GM12864 (cell line): ENCODE data around the gene ZNF624.
"Not testable (repeated sequence)": the region's sequence is repeated elsewhere in the genome, so short reads cannot be mapped to it uniquely, and the experiment has no call there.

Experiments used
- DNase-seq: peaks from one replicate; pipeline ENCODE4 v3.0.0-alpha.2; 2011; ENCODE audit warnings: low read depth
- H3K4me3 ChIP-seq: 2 replicates; pipeline ENCODE4 v1.5.1; 2011; ENCODE audit warnings: mild to moderate bottlenecking, low read depth, low read length, control low read depth
- TF ChIP-seq, protein P1 (sequence below): IDR thresholded peaks from 2 replicates; pipeline ENCODE4 v1.5.1; 2011; ENCODE audit warnings: low read depth, mild to moderate bottlenecking, moderate library complexity, low read length, control low read depth, inconsistent platforms; ENCODE audit errors: missing control alignments

ZNF624 gene

DNA sequence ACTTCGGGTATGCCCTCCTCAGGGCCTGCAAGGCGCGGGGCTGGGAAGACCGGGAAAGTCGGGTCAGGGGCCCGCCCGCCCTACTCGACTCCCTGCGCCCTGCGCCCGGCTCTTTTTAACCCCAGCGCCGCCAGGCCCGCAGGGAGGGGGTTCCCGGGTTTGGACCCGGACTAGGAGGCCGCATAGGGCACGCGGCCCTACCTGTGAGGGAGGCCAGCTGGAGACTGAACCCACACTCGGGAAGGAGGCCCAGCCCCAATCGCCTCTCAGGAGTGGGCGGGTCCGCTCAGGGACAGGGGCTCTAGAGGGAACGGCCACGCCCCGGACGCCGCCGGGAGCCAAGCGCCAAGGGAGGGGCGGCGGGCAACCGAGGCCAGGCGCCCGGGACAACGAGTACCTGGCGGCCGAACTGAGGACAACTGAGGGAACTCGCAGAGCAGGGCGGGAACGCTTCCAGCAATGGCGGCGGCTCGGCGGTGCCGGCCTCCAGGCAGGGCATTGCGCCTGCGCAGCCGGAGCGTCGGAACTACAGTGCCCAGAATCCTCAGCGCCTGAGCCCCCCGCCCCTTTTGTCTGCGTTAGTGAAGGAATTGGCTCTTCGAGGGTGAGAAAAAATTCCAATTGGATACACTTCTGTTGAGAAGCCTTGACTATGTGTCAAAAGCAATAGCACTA is at the start of gene ZNF624:
TSS of gene ZNF624 (minus strand) at position 484 of the 675 bp plus-strand sequence.
- H3K4me3 ChIP-seq, result peak within 1 kb of the TSS; percentile 95
- TF ChIP-seq, protein P1, sequence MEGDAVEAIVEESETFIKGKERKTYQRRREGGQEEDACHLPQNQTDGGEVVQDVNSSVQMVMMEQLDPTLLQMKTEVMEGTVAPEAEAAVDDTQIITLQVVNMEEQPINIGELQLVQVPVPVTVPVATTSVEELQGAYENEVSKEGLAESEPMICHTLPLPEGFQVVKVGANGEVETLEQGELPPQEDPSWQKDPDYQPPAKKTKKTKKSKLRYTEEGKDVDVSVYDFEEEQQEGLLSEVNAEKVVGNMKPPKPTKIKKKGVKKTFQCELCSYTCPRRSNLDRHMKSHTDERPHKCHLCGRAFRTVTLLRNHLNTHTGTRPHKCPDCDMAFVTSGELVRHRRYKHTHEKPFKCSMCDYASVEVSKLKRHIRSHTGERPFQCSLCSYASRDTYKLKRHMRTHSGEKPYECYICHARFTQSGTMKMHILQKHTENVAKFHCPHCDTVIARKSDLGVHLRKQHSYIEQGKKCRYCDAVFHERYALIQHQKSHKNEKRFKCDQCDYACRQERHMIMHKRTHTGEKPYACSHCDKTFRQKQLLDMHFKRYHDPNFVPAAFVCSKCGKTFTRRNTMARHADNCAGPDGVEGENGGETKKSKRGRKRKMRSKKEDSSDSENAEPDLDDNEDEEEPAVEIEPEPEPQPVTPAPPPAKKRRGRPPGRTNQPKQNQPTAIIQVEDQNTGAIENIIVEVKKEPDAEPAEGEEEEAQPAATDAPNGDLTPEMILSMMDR, result no peak
- peak; percentile 69 for DNase-seq

DNA sequence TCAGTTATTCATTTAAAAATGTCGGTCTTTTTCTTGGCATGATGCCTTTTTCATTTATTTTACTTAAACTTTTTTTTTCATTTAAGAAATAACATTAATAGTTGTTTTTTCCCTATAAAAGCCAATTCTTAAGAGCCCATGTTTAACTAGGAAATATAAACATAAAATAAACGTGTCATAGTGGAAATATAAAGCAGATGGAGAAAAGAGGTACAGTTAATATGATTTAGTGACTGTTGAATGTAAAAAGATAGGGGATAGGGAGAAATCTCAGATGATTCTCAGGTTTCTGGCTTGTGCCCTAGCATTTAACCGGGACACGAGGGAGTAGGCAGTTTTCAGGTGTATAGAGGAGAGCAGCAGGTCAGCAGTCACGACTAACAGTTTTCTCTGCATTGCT is 44.0 kb upstream of the ZNF624 start:
- not testable (repeated sequence) for H3K4me3 ChIP-seq, DNase-seq

DNA sequence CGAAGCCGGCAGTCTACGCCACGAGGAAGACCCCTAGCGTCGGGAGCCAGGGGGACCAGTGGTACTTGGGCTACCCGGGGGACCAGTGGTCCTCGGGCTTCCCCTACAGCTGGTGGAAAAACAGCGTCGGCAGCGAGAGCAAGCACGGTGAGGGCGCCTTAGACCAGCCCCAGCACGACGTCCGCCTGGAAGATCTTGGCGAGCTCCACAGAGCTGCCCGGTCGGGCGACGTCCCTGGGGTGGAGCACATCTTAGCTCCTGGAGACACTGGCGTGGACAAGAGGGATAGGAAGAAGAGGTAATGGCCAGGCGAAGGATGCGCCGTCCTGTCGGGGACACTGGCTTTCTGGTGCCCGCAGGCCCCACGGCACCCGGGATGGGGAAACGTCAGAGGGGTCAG is 36.8 kb upstream of the ZNF624 start:
- not testable (repeated sequence) for DNase-seq

DNA sequence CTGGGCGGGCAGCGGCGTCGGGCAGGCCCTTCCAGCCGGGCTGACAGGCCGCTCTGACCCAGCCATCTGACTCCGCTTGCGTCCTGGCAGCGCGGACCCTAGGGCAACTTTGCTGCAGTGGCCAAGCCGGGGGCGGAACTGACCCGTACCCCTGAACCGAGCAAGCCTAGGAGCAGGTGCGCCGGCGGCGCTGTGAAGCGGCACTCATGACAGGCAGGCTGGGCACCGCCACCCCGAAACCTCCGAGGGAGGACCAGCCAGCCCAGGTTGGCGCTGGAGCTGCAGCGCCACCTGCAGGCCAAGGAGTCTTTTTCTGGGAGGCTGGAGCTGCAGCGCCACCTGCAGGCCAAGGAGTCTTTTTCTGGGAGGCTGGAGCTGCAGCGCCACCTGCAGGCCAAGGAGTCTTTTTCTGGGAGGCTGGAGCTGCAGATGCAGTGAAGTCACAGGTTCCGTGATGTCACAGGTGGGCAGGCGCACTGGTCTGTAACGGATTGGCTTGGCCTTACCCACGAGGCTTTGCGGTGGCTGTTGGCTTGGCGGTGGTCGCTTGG is 36.2 kb upstream of the ZNF624 start, which contains the start of gene CCDC144A:
TSS of gene CCDC144A (plus strand) at position 511 of the 551 bp plus-strand sequence. CDS start 160 bp downstream, outside the sequence.
- H3K4me3 ChIP-seq, DNase-seq: not testable (repeated sequence)
- TF ChIP-seq, protein P1, result peak; percentile 75

More for the DNA sequence above, 36.8 kb upstream of the ZNF624 start:
- not testable (repeated sequence) for H3K4me3 ChIP-seq

DNA sequence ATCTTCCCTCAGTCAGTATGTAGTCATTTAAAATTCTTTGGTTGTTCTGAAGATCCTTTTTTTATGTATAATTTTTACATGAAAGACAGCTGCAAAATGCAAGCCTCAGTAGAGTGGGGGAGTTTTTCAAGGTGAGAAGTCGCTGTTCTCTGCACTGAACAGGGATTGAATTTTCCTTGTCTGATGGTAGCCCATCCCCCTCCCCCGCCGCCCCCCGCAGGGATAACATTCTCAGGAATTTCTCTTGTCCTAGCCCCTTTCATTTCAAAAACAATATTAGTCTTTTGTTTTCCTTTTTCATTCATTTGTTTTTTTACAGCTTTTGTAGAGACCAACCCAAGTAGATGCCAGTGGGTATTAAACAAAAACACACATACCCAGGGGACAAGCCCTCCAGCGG is 33.5 kb upstream of the ZNF624 start:
- not testable (repeated sequence) for DNase-seq, H3K4me3 ChIP-seq

DNA sequence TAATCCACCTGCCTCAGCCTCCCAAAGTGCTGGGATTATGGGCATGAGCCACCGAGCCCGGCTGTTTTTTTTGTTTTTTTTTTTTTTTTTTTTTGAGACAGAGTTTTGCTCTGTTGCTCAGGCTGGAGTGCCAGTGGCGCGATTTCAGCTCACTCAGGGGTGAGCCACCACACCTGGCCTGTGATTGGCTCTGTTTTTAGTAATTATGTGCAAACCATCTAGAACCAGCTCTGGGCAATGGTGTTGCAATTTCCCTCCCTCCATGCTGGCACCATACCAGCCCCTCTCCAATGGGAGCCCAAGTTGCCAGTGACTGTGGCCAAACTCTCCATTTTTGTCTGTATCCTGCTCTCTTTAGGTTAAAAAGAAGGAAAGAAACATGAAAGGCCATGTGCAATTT is 32.4 kb upstream of the ZNF624 start:
- not testable (repeated sequence) for DNase-seq

DNA sequence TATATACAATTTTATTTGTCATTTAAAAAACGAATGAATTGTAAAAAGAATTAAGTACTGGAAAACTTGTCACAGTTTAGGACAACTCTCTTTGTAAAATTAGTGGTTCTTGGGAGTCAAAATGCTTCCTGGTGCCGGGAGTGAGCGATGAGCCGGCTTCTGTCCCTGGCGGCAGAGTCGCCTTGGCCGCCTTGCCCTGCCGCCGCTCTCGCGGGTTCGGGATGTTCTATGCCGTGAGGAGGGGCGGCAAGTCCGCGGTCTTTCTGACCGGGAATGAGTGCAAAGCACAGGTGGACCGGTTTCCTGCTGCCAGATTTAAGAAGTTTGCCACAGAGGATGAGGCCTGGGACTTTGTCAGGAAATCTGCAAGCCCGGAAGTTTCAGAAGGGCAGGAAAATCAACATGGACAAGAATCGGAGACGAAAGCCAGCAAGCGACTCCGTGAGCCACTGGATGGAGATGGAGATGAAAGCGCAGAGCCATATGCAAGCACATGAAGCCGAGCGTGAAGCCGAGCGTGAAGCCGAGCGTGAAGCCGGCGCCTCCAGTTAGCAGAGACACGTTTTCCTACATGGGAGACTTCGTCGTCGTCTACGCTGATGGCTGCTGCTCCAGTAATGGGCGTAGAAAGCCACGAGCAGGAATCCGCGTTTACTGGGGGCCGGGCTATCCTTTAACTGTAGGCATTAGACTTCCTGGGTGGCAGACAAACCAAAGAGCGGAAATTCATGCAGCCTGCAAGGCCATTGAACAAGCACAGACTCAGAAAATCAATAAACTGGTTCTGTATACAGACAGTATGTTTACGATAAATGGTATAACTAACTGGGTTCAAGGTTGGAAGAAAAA is 29.9 kb upstream of the ZNF624 start:
- not testable (repeated sequence) for H3K4me3 ChIP-seq, DNase-seq

More for the DNA sequence above, 32.4 kb upstream of the ZNF624 start:
- H3K4me3 ChIP-seq, result not testable (repeated sequence)

DNA sequence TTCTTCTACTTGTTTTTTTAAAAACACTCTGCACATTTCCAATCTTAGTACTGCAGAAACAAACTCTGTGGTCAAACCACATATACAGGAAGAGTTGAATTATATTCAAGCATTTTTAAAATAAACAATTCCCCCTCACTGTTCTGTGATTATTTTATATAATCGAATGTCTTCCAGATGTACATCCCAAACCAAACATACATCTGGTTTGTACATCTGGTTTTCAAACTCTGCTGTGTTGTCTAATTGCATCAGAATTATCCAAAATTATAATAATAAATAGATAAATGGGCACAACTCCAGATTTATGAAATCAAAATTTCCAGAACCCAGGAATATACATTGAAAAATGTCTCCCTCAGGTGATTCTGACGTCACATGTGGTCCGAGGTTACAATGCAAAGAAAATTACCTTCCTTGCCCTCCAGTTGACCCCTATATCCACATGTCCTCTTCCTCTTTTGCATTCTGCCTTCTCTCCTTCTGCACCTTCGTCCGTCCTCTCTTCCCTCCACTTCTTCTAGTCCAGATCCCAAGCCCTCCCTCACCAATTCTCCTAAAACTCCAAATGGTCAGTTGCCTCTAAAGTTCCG is 23.1 kb upstream of the ZNF624 start:
- TF ChIP-seq, protein P1, result no peak
- no peak for DNase-seq
- H3K4me3 ChIP-seq, result no peak overlapping the region

DNA sequence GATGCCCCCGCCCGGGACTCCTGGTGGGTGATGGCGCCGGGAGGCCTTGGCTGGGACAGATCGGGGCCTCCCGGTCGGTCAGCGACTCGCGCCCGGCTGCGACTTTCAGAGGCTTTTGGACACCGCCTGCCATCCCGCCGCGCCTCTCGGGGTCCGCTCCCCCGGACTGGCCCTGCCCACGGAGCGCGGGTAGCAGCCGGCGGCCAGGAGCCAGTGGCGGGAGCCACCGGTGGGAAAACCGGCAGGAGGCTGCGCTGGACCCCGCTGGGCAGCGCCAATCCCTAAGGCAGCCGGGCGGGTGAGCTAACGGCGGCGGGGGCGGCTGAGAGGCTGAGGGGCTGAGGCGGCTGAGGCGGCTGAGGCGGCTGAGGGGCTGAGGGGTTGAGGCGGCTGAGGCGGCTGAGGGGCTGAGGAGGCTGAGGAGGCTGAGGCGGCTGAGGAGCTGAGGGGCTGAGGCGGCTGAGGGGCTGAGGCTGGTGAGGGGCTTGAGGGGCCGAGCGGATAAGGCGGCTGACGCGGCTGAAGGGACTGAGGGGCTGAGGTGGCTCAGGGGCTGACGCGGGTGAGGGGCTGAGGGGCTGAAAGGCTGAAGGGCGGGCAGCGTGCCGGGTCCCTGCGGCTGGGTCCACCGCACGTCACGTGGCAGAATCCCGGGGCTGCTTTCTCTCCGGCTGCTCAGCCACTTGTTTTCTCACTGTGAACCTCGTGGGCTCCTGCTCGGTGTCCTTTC is 13.4 kb upstream of the ZNF624 start:
- DNase-seq, result not testable (repeated sequence)

DNA sequence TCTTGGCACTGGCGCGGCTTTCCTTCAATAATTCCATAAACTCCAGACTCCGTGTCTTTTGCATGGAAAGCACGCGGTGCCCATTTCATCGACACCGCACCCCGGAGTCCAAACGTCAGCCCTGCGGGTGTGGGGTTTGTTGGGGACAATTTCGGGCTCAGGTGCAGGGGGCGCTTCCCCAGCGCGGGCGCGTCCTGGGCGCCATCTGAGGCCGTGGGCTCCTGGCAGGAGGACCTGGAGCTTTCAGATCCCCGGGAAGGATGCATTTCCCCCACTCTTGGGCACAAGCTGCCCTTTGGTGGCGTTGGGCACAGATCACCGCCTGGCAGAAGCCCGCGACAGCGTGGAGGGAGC is 12.9 kb upstream of the ZNF624 start:
- H3K4me3 ChIP-seq, DNase-seq: not testable (repeated sequence)

More for the DNA sequence above, 13.4 kb upstream of the ZNF624 start:
- not testable (repeated sequence) for H3K4me3 ChIP-seq
